Measurements from ENCODE around the gene SGK1.
"Not testable (repeated sequence)": the region's sequence is repeated elsewhere in the genome, so short reads cannot be mapped to it uniquely, and the experiment has no call there.

Gene SGK1

GRCh38 chr6:134328138-134328537 is 10.2 kb upstream of the SGK1 start:
- DNase-seq (ENCODE audit: low read depth in 1 of 2, low spot score in 1 of 2): no peak

DNA sequence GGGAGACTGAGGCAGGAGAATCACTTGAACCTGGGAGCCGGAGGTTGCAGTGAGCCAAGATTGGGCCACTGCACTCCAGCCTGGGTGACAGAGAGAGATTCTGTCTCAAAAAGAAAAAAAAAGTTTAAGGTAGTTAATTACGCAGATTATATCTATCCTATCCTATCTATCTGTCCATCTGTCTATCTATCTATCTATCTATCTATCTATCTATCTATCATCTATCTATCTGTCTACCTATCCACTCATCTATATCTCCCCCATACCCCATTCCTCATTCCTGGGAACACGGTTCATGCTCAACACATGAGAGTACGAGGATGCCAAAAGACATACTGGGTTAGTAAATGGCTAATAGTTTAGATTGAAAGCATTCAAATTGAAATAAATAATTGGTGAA is 8.3 kb upstream of the SGK1 start:
- not testable (repeated sequence) for DNase-seq (ENCODE audit: low read depth in 1 of 2, low spot score in 1 of 2)

DNA sequence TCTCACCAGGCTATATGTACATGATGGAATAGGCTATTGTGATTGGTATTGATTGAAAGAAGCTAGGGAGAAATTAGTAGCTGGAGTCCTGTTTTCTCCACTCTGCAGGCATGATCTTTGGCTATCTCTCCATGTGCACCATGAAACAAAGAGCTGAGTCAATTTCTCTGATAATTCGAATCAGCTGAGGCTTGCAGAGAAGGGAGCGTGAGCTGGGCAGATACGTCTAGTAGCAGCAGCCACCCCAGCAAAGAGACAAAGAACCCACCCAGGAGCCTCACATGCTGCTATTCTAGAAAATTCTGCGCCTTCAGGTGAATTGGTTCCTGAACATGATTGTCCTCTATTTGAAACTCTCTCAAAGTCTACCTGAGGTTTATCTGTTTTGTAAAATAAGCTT is 6.9 kb upstream of the SGK1 start:
- no peak for DNase-seq (ENCODE audit: low read depth in 1 of 2, low spot score in 1 of 2)

GRCh38 chr6:134324141-134324540 is 6.2 kb upstream of the SGK1 start:
- DNase-seq (ENCODE audit: low read depth in 1 of 2, low spot score in 1 of 2): no peak

DNA sequence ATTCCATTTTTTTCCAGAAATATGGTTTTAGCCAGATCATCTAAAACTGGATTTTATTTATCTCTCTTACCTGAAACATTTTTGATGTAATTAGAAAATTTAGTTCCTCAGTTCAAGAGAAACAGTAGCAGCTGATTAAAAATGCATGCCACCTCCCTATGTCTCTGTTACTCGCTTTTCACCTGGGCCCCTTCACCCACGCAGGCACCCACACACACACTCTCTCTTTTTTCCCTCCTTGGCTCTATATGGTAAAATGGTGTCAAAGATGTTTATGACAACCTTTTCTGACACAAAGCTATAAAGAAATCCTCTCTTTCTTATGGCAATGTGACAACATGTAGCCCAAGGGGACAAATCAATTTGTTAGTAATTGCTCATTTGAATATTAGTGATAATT is 5.8 kb upstream of the SGK1 start:
- no peak for DNase-seq (ENCODE audit: low read depth in 1 of 2, low spot score in 1 of 2)

DNA sequence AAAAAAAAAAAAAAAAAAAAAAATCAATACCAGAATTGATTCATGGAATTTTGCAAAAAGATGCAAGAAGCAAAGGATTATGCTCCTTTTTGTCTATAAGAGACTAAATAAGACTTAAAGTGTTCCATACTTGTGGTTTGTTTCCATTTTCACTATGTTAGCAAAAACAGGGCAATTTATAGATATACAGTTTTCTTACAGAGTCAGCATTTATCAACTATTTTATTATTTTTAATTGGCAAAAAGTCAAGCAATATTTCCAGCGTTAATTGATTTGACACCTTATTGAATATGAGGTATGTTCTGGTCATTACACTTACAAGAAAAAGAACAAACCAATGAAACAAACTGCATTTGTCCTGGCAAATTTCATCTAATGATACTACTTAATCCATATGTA is 5.4 kb upstream of the SGK1 start:
- no peak for DNase-seq (ENCODE audit: low read depth in 1 of 2, low spot score in 1 of 2)

GRCh38 chr6:134322216-134322615 is 4.3 kb upstream of the SGK1 start:
- DNase-seq (ENCODE audit: low read depth in 1 of 2, low spot score in 1 of 2): no peak

GRCh38 chr6:134321246-134321645 is 3.3 kb upstream of the SGK1 start:
- no peak for DNase-seq (ENCODE audit: low read depth in 1 of 2, low spot score in 1 of 2)

DNA sequence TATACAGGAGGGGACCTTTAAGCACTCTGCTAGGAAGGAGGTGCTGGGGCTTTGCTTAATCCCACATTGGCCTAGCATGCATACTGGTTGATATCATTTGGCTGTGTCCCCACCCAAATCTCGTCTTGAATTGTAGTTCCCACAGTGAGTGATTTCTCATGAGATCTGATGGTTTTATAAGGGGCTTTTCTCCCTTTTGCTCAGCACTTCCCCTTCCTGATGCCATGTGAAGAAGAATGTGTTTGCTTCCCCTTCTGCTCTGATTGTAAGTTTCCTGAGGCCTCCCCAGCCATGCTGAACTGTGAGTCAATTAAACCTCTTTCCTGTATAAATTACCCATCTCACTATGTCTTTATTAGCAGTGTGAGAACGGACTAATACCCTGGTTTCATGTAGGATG is 1.8 kb upstream of the SGK1 start:
- not testable (repeated sequence) for DNase-seq (ENCODE audit: low read depth in 1 of 2, low spot score in 1 of 2)

DNA sequence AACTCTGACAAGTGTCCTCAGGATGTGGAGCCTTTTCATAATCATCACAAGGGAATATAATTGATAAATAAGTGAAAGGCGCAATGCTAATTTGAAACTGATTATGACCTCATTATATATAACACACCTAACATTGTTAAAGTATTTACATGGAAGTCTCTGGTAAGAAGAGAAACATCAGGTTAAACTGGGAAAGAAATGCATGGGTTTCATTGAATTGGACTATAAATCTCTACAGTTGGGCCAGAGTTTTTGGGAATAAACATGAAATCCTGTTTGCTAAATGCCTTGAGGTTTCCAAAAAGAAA is 1.0 kb upstream of the SGK1 start:
- DNase-seq (ENCODE audit: low read depth in 1 of 2, low spot score in 1 of 2): no peak

GRCh38 chr6:134318236-134318973 is 493 bp upstream of the SGK1 start:
- no peak for DNase-seq (ENCODE audit: low read depth in 1 of 2, low spot score in 1 of 2)

GRCh38 chr6:134316733-134317431 is 1.0 kb downstream of the SGK1 start:
- no peak for DNase-seq (ENCODE audit: low read depth in 1 of 2, low spot score in 1 of 2)

DNA sequence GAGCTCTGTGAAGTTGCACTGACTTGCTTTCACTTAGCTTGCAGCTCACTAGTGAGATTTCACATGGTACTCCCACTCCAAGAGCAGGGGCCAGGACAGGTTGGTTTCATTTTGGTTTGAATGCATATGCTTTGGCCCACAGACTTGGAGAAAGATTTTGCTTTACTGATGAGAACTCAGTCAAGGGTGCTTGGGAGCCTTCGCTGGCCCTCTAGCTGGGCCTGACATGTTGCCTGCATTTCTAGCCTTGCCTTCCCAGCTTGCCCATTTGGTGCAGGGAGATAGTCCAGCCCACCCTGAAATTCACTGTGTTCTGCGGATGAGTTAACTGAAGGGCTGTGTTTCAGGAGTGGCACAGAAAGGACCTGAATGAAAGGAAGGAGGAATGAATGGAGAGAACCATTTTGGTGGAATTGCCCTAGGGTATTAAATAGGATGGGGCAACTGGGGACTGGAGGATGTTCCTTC is 1.9 kb downstream of the SGK1 start:
- DNase-seq (ENCODE audit: low read depth in 1 of 2, low spot score in 1 of 2): no peak

DNA sequence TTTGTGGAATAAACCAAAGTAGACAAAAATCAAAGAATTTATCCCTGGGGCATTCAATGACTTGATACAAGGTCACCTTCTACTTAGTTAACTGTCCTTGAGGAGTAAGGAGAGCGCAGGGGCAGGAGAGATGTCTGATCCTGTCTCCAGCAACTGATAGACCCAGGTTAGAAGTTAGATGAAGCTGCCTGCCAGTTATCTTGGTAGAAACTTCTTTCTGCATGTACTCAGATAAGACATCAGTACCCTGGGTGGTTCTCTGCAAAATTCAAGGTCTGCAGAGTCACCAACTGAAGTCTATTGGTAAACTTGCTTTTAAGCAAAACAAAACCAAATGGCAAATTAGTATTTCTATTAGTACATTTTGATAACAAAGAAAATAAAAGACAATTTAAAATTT is 2.7 kb downstream of the SGK1 start:
- DNase-seq (ENCODE audit: low read depth in 1 of 2, low spot score in 1 of 2): no peak

- DNase-seq (ENCODE audit: low read depth in 1 of 2, low spot score in 1 of 2): no peak
Observed at GRCh38 chr6:134314006-134314821, 3.7 kb downstream of the SGK1 start.

DNA sequence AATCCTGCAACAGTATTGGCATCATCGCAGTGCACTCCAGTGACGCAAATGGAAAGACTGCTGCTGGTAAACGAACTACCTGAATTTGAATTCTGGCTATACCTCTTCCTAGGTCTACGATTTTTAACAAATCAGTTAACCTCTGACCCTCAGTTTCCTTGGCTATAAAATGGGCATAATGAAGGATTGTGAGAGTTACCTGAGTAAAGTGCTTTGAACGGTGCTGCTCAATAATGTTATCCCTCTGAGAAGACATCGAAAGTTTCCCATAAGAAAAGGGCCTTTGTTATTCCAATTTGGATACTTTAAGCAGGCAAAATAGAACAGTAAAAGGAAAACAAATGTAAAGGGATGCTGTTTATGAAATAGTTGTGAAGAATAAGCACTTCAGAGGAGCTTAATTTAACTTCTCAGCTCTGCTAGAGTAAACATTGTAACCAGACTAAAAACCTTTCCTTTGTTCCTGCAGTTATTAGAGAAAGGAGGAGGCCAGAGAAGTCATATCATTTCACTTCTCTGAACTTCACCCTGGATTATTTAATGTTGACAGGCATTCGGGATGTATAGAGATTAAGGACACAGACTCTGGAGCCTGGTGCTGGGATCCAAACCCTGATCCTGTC is 5.8 kb downstream of the SGK1 start:
- DNase-seq (ENCODE audit: low read depth in 1 of 2, low spot score in 1 of 2): no peak

- DNase-seq (ENCODE audit: low read depth in 1 of 2, low spot score in 1 of 2): no peak
Observed at GRCh38 chr6:134310817-134311216, 7.1 kb downstream of the SGK1 start.

DNA sequence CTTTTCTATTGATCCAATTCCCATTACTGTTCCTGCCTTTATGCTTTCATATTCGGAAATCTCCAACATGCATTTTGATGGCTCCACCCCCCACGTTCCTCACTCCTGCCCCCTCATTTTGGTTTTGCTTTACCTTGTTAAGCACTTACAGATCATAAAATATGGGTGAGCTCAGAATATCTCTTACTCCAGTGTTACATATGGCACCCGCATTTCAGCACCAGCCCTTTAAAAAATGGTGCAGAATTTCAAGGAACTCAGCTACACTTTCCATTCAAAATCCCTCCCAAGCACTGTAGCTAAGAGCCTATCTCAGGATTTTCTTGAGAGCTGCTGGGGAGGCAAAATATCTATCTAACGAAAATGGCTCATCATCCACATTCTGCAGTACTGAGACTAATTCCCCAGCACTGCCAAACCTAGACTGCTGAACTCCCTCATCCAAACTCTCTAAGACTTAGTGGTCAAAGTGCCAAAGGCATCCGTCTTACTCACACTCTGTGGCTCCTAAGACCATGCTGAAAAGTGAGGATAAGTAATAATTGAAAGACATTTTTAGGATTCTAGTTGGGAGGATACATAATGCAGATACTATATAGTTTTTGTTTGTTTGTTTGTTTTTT is 7.8 kb downstream of the SGK1 start:
- DNase-seq (ENCODE audit: low read depth in 1 of 2, low spot score in 1 of 2): no peak

- DNase-seq (ENCODE audit: low read depth in 1 of 2, low spot score in 1 of 2): no peak
Observed at GRCh38 chr6:134309227-134309626, 8.7 kb downstream of the SGK1 start.

GRCh38 chr6:134308800-134309199 is 9.1 kb downstream of the SGK1 start:
- no peak for DNase-seq (ENCODE audit: low read depth in 1 of 2, low spot score in 1 of 2)

GRCh38 chr6:134307870-134308269 is 10.0 kb downstream of the SGK1 start:
- no peak for DNase-seq (ENCODE audit: low read depth in 1 of 2, low spot score in 1 of 2)
